SK-N-DZ (cell line): ENCODE results near the gene UPK3BL1.
"Not testable (repeated sequence)": the region's sequence is repeated elsewhere in the genome, so short reads cannot be mapped to it uniquely, and the experiment has no call there.

Experiments
- DNase-seq: peaks from one replicate; pipeline ENCODE4 v3.0.0-alpha.2; 2015; ENCODE audit warnings: low spot score

The UPK3BL1 gene

DNA sequence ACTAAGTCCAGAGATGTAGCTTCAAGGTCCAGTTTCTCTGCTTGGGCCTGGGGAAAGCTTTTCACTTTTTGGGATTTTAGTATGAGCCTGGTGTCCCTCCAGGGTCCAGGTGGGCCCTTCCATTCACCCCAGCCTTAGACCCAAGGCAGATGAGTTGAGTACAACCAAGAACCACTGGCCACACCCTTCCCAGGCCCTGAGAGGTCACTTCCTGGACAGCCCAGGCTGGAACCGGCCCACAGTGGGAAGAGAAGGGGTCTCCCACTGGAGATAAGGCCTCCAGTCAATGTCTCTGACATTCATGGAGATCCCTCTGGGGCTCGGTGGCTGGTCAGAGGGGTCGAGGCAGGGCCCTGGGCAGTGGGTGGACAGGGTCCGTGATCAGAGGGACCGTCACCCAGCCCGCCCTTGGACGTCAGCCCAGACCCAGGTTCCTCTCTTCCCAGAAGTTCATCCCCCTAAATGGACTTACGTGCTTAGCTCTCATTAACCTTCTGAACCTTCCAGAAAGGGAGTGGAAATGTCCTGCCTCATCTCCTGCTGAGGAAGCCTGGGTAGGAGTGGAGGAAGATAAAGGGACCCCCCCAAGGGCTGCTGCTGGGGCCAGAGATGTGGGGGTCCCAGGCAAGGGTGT, 15.2 kb downstream of the UPK3BL1 start:
- not testable (repeated sequence) for DNase-seq

DNA sequence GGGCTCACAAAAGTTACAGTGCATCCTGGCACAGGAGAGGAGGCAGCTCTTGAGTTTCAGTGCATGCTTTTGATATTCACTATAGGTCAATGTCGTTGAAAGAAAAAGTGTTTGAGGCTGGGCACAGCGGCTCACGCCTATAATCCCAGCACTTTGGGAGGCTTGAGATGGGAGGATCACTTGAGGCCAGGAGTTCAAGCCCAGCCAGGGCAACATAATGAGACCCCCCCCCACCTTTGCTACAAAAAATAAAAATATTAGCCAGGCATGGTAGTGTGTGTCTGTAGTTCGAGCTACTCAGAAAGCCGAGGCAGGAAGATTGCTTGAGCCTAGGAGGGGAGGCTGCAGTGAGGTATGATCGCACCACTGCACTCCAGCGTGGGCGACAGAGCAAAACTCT, 24.5 kb downstream of the UPK3BL1 start:
- peak; percentile 4 for DNase-seq

DNA sequence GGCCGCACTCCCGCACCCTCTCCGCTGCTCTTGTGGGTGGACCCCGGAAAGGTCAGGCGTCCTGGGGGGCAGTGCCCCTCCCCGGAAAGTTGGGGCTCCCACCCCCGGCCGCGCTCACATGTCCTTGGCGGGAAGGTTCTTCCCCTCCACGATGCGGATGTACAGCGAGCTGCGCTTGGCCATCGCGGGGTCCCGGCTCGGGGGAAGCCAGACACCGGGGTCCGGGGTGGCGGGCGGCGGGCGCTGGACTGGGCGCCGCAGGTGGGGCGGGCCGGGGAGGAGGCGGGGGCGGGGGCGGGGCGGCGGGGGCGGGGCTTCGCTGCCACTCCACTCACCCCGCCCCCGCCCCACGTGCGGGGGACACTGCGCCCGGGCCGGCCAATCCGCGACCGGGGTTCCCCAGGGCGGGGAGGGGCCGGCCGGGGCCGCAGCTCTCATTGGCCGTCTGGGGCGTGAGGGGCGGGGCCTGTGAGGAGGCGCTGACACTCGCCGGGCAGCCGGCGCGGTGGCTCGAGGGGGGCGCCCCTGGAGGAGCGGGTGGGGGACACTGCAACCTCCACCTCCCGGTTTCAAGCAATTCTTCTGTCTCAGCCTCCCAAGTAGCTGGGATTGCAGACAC, 26.0 kb downstream of the UPK3BL1 start, which contains the start of gene RASA4:
Gene RASA4, minus strand, starts transcription at position 250 of the 619 bp plus-strand sequence. Its CDS starts 67 bp downstream, at position 183.
- DNase-seq, result peak; percentile 17

DNA sequence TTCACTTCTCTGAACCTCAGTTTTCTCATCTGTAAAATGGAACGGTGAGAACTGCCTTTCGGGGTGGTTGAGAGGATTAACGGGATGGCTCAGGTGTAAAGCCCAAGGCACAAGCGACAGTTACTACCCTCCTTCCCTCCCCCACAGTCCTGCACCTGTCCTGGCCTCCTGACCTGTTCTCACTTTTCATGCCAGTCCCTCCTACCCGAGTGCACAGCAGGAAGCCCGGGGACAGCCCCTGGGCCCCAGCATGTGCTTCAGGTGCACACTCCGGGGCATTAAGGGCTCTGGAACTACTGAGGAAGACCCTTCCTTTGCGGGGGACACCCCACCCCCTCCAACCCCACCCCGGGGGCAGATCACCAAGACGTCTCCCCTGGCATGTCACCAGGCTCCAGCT, 26.7 kb downstream of the UPK3BL1 start:
- not testable (repeated sequence) for DNase-seq

DNA sequence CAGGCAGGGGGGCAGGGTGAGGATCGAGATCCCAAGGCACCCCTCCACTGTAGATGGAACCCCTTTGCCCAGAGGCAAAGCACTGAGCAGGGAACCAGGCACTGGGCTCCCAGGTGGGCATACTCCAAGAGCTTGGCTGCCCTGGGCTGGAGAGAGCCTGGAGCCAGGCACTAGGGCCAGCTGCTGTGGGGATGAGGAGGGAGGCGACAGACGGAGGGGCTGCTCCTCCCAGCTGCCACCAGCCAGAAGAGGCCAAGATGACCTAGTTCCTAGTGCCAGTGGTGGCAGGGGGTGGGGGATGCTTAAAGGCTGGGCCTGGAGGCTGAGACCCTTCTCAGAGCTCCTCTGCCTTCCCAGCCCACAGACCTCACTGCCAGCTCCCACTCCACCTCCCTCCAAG, 27.7 kb downstream of the UPK3BL1 start:
- DNase-seq, result not testable (repeated sequence)

DNA sequence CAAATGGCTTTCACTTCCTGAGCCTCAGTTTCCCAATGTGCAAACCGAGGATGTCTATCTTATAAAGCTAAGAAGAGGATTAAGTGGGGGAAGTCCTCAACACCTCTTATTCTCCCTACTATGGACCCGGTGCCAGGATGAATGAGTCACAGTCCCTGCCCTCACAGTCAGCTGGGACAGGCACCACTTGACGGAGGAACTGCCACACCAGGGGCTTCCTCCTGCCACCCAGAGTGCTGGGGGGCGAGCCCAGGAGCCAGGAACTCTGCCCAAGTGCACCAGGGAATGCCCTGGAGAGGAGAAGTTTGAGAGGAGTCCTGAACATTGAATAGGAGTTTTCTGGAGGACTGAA, 28.3 kb downstream of the UPK3BL1 start:
- DNase-seq, result not testable (repeated sequence)

DNA sequence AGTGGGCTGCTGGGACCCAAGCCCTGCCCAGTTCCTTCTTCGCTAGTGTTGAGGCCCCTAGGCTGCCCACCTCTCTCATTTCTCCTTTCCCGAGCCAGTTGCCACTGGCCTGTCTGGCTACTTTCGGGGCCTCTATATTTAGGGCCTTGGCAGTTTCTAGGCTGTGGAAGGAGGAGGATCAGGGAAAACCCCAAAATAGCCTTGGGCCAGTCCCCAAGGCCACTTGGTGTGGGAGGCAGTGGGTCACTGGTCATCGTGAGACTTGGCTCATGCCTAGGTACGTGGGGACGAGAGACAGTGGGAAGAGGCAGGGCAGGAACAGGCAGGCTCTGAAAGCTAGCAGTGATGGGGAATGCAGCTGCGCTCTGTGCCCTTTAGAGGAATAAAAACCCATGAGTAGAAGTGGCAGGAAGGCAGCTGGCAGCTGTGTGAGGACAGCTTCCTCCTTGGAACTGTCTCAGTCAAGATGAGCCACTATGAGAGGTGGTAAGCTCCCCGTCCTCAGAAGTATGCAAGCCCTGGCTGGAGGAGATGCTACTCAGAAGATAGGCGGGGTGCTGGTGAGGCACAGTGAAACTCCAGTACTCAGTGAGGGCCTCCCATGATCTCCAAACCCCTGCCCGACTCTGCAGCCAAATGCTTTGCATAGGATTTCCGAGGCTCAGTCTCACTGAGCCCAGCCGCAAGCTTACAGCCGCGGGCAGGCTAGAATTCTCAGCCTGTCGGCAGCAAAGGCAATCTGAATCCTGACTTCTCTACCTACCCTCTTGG, 28.8 kb downstream of the UPK3BL1 start:
- DNase-seq, result not testable (repeated sequence)

DNA sequence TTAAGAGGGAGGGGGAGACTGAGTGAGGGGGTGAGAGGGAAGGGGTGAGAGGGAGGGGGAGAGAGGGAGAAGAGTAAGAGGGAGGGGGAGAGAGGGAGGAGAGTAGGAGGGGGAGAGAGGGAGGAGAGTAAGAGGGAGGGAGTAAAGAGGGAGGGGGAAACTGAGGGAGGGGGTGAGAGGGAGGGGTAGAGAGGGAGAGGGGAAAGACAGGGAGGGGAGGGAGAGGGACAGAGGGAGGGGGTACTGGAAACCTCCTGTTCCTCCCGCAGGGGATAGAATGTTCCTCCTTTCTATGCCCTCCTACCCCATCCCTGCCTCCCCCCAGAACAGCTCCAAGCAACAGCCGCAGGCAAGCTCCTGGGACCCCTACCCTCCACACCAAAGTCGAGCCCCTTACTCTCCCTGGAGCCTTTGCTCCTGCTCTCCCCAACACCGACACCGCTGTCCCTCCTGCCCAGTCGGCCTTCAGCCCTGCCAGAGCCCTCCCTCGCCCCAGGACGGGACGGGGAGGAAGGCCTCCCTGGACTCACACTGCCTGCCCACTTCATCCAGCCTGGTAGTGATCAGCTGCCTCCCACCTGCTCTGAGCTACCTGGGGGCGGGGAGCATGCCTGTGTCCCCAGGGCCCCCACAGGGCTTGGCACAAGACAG, 30.8 kb downstream of the UPK3BL1 start:
- not testable (repeated sequence) for DNase-seq

DNA sequence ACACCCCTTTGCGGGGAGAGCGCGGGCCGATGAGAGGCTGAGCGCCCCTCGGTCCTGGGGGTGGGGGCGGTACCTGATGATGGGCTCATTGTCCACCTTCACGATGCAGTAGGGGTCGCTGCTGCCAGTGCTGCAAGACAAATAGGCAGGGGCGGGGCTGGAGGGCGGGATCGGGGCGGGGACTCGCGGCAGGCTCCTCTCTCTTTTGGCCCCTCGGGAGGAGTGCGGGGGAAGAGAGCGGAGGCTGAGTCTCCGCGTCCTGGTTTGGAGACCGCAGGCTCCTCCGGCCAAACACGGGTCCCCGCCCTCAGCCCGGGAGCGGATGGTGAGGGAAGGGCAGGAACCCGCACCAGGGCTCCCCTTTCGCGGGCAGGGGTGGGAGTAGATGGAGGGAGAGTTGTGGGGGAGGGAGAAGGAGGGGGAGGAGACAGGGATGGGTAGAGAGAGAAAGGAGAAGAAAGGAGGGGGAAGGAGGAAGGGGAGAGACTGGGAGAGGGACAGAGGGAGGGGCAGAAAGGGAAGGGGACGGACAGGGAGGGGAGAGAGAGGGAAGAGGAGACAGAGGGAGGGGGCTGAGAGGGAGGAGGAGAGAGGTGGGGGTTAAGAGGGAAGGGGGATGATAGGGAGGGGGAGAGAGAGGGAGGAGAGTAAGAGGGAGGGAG, 31.4 kb downstream of the UPK3BL1 start:
- DNase-seq, result not testable (repeated sequence)

DNA sequence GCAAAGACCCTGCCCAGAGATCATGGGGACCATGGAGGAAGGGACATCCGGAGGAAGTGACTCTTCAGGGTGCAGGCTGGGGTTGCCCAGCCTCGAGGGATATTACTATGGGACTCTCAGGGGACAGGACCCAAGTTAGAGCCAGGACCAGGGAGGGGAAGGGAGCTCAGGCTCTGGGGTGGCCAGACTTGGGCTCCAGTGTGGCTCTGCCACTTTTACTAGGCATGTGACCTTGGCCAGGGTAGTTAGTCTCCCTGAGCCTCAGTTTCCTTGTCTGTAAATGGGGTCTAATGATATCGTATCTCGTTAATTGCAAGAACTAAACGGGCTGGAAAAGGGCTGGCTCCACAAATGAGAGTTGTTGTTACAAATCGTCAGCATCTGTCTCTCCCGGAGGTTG, 32.1 kb downstream of the UPK3BL1 start:
- not testable (repeated sequence) for DNase-seq

DNA sequence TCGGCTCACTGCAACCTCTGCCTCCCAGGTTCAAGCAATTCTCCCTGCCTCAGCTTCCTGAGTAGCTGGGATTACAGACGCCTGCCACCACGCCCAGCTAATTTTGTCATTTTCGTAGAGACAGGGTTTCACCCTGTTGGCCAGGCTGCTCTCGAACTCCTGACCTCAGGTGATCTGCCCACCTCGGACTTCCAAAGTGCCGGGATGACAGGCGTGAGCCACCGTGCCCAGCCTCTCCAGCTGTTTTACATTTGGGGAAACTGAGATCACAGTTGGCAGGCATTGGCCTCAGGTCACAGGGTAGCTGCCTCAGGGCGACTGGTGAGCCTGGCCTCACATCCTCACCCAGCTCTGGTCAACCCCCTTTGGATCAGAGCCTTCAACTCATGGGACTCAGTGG, 32.9 kb downstream of the UPK3BL1 start:
- not testable (repeated sequence) for DNase-seq

DNA sequence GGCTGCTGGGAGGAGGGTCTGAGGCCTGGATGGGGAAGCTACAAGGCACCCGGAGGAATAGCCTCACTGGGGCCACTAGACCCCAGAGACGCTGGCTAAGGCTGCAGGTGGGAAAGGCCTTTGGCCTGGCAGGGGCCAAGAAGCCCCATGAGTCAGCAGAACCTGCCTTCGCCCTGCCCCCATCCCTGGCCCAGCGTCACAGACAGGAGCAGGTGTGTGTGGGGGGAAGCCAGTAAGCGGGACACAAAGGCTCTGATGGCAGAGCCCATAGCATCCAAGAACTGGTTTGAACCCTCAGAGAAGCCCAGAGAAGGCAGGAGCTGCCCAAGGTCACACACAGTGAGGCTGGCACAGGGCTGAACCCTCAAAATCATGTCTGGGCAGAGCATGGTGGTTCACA, 35.7 kb downstream of the UPK3BL1 start:
- DNase-seq, result not testable (repeated sequence)

DNA sequence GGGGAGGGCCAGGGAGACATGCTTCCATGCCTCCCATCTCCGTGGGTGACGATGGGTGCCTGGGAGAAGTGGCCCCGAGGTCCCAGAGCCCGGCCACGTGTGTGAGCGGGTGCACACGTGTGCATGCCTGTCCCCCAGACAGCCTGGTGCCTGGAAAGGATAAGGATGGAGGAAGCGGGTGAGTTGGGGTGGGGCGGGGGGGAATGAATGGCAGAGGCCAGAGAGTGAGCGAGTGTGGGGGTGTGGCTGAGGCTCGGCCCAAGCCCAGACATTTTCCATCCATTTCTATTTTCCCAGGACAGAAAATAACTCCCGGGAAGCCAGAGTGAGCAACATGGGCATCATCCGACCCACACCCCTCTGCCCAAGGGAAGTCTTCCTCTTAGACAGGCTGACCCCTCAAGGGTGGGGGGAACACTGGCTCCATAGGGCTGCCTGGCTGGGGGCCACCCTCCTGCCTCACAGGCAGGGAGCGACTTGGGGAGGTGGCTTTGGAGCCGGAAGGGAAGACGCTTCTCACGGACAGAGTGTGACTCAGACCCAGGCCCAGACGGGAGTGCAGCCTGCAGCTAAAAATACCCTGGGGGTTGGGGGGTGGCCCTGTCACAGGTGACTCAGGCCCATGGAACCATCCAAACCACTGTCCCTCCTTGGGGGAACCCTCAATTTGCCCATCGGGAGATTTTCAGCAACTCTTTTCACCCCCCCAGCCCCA, 38.0 kb downstream of the UPK3BL1 start:
- not testable (repeated sequence) for DNase-seq

DNA sequence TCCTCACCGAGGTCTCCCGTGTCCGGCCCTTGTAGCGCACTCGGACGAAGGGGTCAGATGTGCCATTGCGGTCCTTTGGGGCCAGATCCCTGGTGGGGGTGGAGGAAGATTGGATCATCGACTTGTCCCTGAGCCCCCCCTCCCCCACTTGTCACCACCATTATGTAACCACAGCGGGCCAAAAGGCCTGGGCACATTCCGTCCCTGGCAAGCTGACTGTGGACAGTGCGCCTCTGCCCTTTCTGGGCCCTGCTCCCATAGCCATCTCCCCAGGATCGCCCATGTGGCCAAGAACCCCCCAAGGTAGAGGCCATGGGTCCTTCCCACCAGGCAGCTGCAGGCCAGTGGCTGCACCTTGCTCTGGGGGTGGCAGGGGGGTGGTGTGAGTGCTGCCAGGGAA, 40.3 kb downstream of the UPK3BL1 start:
- not testable (repeated sequence) for DNase-seq

DNA sequence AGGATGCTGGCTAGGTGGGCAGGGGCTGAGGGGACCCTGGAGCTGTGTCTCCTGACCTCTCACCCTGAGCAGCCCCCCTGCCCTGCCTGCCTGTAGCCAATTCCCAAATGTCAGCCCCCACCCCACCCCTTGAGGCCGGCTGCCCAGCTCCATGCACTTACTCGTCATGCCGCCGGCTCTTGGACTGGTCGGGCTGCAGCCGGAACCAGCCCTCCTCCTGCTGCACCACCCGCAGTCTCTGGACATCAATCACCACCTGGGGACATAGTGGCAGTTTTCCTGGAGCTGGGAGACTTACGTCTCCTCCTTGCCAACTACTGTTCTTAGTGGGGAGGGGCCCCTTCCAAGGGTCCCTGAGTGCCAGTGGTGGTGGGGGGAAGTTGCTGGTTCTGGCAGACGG, 42.9 kb downstream of the UPK3BL1 start:
- DNase-seq, result not testable (repeated sequence)

DNA sequence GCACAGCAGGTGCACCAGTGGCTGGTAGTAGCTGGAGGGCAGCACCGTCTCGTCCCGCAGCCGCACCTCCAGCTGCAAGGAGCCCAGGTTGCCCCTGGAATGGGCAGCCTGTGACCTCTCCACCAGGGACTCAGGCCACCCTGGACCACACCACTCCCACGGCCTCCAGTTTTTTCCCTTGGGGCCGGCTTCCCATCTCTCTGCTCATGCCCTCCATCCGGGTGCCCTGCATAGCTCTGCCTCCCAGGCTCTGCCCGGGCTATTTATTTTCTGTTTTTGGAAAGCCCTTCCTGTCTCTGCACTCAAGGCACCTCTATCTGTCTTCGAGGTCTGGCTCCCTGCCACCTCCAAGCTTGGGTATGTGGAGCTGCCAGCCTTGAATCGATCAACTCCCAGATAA, 46.6 kb downstream of the UPK3BL1 start:
- not testable (repeated sequence) for DNase-seq

DNA sequence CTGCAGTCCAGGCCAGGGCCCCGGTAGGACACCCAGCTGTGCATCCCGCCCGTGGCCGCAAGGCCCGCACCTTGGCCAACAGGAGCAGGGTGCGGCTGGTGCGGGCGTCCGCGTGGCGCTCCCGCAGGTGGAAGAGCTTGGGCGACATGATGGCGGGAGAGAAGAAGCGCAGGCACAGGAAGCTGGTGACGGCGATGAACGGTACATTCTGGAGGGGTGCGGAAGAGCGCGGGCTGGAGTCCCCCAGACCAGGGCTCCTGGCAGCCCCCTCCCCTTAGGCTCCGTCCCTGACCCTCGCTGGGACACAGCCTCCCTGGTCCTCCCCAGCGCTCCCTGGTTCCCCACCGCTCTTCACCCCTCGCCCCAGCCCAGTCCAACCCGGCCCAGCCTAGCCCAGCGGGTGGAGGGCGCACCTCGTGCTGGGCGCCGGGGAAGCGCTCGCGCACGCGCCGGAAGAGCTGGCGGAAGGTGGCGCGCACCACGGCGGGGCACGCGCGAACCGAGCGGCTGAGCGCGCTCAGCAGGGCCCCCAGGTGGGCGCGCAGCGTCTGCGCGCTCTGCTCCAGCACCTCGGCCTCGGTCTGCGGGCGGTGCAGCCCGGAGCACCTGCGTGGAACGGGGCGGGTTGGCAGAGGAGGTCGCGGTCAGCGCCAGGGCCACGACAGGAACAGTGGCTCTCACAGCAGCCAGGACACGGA, 48.8 kb downstream of the UPK3BL1 start:
- not testable (repeated sequence) for DNase-seq

DNA sequence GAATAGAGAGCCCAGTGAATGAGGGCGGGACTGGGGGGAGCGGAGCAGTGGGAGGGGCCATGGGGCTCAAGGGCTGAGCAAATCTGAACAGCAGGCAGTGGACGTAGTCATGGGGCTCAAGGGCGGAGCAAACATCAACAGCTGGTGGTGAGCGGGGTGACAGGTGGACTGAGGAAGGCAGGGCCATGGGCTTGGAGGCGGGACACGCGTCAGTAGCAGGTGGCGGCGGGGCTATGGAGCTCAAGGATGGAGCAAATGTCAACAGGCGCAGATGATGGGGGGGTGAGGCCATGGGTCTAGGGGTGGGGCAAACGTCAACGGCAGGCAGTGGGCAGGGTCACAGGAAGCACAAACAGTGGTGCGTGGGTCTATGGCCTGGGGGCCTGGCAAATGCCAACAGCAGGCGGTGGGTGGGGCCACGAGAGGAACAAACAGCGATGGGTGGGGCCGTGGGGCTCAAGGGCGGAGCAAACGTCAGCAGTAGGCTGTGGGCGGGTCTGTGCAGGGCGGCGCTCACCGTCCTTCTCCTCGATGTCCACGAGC, 50.0 kb downstream of the UPK3BL1 start:
- DNase-seq, result not testable (repeated sequence)

DNA sequence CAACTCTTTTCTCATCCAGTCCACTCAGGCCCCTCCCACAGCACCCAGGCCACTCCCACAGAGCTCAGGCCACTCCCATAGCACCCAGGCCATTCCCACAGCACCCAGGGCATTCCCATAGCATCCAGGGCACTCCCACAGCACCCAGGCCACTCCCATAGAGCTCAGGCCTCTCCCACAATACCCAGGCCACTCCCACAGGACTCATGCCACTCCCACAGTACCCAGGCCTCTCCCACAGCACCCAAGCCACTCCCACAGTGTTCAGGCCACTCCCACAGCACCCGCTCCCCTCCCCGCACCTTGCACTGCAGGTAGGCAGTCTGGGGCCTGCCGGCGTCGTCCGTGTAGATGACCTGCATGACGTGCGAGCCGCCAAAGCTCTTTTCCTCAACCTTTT, 52.7 kb downstream of the UPK3BL1 start:
- DNase-seq, result not testable (repeated sequence)
